GM21528 (cell line): Measurements from ENCODE around the gene TPSG1.
"Not testable (repeated sequence)": the region's sequence is repeated elsewhere in the genome, so short reads cannot be mapped to it uniquely, and the experiment has no call there.

Experiments used
- ATAC-seq: cut with Tn5 transposase; IDR thresholded peaks from one replicate; pipeline ENCODE4 v1.9.1; 2021; ENCODE audit warnings: mild to moderate bottlenecking, moderate library complexity; ENCODE audit not compliant: unreplicated experiment, low FRiP score

TPSG1 gene

DNA sequence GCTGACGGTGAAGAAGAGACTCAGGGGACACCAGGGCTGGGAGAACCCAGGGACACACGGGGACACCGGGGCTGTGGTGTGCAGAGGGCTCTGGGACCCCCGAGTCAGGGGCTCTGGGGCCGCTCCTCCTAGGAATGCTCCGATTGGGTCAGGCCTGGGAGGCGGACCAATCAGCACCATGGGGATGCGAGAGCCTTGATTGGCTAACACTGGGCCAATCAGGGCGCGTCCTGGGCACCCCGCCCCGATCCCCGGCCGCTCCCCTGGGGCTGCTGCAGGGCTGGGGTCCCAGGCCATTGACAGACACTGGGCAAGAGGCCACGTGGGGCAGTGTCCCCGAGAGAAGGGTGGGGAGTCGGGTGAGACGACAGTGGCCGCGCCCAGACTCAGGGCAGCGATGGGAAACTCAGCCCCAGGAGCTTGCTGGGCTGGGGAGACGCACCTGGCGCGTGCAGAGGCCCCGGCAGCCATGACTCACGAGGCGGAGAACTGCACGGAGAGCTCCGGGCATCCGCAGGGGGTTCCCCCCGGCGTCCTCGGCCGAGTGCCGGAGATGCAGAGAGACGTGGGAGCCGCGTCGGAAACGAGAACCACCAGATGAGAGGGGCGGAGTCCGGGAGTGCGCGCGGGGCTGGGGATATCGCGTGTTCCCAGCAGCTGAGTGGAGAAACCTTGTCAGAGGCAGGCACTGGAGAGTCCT lies 7.1 kb upstream of the TPSG1 start:
- not testable (repeated sequence) for ATAC-seq

DNA sequence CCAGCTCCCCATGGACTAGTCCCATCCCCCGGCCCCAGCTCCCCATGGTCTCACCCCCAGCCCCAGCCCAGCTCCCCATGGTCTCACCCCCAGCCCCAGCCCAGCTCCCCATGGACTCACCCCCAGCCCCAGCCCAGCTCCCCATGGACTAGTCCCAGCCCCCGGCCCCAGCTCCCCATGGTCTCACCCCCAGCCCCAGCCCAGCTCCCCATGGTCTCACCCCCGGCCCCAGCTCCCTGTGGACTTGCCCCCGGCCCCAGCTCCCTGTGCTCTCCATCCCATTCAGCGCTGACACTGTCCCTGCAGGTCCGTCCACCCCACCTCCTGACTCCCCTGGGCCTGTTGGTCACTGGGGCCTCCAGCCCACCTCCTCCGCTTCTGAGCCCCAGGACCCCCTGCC lies 6.2 kb upstream of the TPSG1 start:
- ATAC-seq: not testable (repeated sequence)

DNA sequence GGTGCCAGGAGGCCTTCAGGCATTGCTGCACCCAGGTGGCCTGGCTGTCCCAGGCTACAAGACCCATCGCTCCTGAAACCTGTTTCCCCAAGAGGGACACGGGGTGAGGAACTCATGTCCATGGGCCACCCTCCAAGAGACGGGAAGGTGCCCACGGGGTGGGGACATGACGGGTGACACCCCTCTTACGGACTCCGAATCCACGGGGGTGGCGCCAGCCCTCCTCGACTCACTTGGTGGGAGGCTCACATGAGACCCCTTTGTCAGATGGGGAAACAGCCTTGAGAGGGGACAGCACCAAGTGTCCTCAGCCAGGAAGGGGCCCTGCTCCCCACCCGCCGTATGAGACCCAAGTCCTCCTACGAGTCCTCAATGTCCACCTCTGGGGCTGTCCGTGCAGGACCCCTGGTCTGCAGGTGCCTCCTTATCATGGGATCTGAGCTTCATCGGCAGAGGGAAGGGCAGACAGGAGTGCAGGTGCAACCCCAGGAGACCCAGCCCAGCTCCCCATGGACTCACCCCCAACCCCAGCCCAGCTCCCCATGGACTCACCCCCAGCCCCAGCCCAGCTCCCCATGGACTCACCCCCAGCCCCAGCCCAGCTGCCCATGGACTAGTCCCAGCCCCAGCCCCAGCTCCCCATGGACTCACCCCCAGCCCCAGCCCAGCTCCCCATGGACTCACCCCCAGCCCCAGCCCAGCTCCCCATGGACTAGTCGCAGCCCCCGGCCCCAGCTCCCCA lies 5.6 kb upstream of the TPSG1 start:
- not testable (repeated sequence) for ATAC-seq

DNA sequence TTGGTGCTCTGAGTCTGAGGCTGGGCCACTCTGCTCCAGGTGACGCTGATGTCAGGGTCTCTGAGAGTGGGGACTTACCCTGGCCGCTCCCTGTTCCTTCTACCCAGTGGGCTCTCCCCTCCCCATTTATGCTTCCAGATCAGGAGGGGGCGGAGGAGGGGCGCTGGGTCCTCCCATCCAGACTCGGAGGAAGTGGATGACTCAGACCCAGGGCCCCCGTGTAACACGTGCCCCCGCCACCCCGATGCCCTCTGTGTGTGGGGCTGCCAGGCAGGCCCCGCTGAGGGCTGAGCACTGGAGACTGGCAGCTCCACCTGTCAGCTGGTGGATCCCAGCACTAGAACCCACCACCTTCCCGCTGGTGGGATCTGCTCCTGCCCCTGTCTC lies 5.0 kb upstream of the TPSG1 start, which contains the start of gene TPSB2:
Gene TPSB2, minus strand, starts transcription at position 101 of the 387 bp plus-strand sequence. CDS start 233 bp downstream, outside the sequence.
- ATAC-seq: not testable (repeated sequence)

DNA sequence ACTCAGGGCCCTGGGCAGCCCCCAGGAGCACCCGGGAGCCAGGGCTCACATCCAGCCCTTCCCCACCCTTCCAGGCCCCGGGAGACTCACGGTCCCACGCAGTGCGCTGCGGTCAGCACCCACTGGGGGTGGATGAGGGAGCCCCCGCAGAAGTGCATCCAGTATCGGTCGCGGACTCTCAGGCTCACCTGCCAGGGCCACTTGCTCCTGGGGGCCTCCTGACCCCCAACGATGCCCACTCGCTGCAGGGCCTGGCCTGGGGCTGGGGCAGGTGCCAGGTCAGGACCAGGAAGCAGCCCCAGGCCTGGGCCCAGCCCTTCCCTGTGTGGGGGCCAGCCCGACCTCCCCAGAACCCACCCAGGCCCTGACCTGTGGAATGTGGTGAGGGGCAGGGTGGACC lies 4.4 kb upstream of the TPSG1 start:
- ATAC-seq: not testable (repeated sequence)

DNA sequence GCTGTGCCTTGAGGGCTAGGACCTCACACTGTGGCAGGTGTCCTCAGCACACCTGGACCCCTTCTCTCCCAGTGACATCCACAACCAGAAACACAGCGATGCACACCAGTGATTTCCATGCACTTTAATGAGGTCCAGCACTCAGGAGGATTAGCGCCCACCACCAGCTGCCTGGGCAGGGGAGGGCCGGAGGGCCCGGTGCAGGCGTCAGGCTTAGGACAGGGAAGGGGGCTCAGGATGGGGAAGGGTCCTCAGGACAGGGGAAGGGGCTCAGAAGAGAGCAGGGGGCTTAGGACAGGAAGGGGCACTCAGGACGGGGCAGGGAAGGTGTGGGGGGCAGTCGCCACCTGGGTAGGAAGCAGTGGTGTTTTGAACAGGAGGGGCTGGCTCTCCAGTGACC lies 3.2 kb upstream of the TPSG1 start:
- ATAC-seq: not testable (repeated sequence)

DNA sequence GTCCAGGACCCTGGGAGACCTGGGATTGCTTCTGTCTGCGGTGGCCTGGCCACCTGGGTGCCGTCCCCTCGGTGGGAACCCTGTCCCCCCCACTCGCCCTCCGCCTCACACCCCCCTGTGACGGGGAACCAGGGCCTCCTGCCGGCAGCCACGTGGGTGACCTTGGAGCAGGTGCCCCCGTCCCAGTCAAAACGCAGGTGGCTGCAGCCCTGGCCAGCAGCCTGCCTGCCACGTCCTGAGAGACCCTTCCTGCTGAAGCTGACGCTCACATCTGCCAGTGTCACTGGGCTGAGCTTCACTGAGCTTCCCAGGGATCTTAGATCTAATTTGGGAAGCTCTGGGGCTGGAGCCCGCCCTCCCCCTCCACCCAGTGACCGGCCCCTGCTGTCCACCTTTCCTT lies 1.6 kb upstream of the TPSG1 start:
- not testable (repeated sequence) for ATAC-seq

DNA sequence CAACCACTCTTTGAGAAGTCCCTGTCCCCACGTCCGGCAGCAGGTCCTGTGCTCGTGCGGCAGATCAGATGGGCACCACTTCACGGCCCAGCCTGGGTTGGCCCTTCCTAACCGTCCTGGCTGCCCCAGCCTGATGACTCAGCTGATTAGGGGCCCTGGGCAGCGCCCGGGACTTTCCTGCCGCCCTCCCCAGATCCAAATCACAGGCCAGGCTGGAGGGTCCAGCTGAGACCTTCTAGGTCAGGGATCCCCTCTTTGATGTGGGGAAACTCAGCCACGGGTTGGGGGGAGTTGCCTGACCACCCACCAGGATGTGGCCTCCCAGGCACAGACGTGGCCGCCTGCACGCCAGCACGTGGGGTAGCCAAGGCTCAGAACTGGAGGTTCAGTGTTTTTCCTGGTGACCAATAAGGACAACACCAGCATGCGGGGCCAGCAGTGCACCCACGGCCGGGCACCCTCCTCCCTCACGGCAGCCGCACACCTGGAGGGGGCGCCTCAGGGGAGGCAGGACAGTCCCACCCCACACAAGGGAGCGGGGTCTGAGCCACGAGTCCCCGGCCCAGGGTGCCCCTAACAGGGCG lies 752 bp upstream of the TPSG1 start:
- ATAC-seq: not testable (repeated sequence)

DNA sequence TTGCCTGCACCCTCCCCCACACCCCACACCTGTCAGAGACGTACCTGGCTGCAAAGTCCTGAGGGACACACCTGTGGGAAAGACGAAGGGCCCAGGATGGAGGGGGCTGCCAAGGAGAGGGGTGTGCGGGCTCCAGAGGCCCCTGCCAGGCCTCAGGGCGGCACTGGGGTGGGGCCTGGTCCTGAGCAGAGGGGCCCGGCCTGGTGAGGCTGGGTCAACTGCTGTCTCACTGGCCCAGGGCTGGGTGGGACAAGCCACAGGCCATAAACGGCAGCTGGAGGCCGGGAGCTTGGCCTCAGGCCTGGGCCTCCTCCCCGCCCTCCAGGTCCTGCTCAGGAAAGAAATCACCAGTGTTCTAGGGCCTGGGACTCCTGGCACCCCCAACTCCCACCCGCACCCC lies 510 bp downstream of the TPSG1 start:
- ATAC-seq: no peak

DNA sequence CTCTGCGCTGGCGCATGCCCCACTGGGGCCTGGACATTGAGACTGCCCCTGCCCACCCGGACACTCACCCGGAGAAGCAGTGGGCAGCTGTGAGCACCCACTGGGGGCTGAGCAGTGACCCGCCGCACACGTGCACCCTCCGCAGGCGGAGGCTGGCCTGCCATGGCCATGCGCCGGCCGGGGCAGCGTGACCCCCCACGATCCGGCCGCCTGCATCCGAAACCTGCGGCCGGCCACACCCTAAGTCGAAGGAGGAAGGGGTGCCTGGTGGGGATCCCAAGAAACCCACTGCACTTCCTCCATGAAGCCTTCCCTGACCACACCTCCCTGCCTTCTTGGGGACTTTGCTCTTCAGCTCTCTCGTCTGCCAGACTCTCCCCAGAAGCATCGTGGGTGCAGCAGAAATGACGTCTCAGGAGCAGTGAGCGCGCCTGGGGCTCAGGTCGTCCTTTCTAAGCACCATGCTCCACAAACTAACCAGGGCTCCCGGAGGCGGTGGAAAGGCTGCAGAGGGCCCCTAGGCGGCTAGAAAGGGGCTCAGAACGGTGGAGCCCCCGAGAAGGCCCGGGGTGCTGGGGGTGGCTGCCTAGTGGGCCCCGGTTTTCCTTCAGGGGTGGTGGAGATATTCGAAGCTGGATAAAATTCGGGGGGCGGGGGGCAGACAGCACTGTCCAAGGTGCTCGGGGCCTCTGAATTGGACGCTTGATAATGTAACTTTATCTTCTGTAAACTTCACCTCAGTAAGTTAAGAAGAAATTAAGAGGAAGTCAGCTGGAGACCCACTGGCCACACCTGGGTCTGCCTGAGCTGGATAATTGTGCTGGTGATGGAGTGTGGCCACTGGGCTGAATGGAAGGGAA lies 1.5 kb downstream of the TPSG1 start:
- ATAC-seq: no peak

DNA sequence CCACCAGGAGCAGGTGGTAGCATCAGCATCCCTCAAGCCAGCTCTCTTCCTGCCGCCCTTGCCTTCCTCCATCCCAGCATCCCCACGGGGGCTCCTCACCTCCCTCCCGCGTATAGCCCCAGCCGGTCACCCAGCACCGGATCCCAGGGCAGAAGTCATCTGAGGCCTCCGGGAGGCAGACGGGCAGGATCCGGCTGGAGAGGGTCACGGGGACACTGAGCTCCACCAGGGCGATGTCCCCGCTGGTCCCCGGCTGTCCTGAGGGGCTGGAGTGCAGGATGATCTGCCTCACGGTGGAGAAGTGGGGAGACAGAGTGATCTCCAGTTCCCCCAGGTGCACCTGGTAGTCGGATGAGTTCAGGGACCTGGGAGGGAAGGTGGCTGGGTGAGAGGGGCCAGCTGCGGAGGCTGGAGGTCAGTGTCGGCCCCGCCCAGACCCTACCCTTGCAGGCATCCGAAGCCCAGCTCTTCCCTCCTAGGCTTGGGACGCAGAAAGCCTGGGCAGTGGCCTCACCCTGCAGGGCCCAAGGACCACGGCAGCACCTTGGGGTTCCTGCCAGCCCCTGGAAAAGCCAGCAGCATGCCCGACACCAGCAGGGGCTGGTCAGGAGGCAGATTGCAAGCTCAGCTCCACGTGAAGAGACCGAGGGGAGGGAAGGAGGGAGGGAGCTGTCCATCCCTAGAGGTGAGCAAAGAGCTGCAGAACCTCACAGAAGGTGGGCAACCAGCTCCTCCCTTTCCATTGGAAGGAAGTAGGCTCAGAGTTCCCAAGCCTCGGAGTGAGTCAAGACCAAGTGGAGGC lies 2.3 kb downstream of the TPSG1 start:
- no peak for ATAC-seq

DNA sequence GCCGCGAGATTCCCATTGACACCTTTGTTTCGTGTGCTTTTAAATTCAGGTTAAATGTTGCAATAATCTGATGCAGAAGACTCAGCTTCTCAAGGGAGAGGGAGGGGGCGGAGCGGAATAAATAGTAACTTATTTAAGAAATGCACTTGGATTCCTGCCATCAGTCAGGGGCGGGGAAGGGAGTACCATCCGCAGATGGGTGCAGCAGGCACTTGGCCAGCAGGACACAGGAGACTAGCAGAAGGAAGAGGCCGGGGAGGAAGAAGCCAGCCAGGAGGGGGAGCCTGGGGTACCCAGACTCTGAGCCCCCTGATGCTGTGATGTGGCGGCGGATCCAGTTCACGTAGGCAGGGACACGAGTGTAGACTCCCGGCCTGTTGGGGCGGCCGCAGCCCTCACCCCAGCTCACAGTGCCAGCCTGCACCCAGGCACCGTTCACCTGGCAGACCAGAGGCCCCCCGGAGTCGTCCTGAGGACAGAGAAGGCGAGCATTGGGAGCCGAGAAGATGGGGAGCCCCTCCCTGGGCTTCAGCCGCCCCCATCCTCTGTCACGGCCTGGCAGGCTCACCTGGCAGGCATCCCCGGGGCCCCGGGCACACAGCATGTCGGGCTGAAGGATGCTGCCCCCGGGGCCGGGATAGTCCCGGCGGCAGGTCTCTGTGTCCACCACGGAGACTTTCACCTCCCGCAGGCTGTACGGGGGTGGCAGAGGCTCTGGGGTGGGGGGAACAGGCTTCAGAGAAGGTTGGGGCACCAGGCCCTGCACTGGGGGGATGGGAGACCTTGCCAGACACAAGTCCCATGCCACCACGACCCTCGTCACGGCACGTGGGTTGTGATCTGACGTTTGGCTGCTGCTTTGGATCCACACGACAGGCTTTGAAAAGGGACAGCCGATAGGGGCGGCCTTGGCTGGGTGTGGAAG lies 3.2 kb downstream of the TPSG1 start:
- ATAC-seq: no peak

DNA sequence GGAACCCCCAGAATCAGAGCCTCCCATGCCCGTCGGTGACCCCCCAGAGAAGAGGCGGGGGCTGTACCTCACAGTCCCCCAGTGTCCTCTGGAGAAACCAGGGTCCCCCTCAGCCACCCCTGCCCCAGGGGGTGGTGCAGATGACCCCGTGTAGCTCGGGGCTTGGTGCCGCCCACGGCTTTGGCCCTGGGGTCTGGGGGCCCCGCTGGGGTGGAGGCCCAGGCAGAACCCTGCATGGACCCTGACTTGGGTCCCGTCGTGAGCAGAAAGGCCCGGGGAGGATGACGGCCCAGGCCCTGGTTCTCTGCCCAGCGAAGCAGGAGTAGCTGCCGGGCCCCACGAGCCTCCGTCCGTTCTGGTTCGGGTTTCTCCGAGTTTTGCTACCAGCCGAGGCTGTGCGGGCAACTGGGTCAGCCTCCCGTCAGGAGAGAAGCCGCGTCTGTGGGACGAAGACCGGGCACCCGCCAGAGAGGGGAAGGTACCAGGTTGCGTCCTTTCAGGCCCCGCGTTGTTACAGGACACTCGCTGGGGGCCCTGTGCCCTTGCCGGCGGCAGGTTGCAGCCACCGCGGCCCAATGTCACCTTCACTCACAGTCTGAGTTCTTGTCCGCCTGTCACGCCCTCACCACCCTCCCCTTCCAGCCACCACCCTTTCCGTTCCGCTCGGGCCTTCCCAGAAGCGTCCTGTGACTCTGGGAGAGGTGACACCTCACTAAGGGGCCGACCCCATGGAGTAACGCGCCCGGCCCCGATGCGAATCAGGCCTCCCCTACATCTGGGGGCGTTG lies 4.0 kb downstream of the TPSG1 start:
- no peak for ATAC-seq

DNA sequence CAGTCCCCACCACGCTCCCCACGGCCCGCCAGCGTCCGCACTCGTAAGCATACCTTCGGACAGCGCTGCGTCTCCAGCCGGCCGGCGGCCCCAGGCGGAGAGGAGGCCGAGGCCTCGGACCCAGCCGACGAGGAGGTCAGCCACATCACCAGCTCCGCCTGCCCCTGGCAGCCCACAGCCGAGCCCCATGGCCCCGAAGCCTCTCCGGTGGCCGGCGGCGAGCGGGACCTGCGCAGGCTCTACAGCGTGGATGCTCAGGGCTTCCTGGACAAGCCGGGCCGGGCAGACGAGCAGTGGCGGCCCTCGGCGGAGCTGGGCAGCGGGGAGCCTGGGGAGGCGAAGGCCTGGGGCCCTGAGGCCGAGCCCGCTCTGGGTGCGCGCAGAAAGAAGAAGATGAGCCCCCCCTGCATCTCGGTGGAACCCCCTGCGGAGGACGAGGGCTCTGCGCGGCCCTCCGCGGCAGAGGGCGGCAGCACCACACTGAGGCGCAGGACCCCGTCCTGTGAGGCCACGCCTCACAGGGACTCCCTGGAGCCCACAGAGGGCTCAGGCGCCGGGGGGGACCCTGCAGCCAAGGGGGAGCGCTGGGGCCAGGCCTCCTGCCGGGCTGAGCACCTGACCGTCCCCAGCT lies 4.9 kb downstream of the TPSG1 start:
- ATAC-seq: no peak

DNA sequence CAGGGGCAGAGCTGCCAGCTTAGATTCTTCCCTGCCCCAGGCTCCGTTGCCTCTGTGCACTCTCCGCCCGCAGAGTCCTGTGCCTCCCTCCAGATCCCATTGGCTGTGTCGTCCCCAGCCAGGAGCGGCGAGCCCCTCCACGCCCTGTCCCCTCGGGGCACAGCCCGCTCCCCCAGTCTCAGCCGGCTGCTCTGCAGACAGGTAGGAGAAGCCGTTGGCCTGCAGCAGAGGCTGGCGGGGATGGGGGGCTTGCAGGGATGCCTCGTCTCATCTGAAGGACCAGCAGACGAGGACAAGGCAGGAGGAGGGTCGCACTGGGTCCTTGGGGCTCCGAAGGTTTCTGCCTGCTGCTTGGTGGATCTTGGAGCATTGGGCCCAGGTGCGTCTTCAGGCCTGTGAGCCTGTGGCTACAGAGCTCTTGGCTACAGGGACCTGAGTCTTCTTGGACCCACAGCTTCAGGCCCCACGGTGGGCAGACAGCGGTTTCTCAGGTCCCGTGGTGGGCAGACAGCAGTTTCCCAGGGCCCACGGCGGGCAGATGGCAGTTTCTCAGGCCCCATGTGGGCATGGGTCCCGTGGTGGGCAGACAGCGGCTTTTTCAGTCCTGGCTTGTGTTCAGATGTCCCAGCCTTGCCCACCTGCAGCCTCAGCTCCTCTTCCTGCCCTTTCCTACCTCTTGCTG lies 6.0 kb downstream of the TPSG1 start:
- no peak for ATAC-seq

DNA sequence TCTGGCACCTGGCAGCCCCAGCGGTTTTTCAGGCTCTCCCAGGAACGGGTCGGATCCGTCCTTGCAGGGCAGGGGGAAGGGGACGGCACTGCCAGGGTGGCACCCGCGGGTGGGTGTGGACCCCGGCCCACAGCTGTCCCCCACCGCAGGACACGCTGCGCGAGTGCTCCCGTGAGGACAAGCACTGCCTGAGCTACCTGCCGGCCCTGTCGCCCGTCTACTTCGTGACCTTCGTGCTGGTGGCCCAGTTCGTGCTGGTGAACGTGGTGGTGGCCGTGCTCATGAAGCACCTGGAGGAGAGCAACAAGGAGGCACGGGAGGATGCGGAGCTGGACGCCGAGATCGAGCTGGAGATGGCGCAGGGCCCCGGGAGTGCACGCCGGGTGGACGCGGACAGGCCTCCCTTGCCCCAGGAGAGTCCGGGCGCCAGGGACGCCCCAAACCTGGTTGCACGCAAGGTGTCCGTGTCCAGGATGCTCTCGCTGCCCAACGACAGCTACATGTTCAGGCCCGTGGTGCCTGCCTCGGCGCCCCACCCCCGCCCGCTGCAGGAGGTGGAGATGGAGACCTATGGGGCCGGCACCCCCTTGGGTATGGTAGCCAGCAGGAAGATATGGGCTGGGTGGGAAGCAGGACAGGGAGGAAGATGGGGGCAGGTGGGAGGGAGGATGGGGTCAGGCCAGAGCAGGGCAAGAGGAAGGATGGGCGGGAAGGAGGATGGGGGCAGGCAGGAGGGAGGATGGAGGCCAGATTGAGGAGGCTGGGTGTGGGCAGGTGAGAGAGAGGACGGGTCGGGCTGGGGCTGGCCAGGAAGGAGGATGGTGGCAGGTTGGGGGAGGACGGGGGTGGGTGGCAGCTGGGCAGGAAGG lies 6.8 kb downstream of the TPSG1 start:
- no peak for ATAC-seq
